HEK293 (cell line): ENCODE results near the gene BIRC6.

Experiments used
- CTCF ChIA-PET: fragments of 350-600 bp; formaldehyde crosslinking; extraction: SDS; loops from one replicate; lab custom pipeline; 2021; ENCODE audit warnings: antibody characterized with exemption; lab: Yijun Ruan, JAX
- POLR2A ChIA-PET: fragments of 300-600 bp; formaldehyde crosslinking; extraction: SDS; loops from one replicate; lab custom pipeline; 2020; ENCODE audit warnings: antibody characterized with exemption, inconsistent platforms; lab: Yijun Ruan, JAX
- H3K27ac ChIP-seq: fragments of 200-500 bp; sonication (Bioruptor generic); 2 replicates; pipeline ENCODE4 v1.5.1; 2014; ENCODE audit warnings: low read depth, low read length, control low read depth, inconsistent platforms; ENCODE audit errors: extremely low read depth
- H3K36me3 ChIP-seq, 2 experiments: fragments of 200-500 bp in 1 of 2; sonication (Bioruptor generic) in 1 of 2; 1 replicate in 1 of 2; 2 replicates in 1 of 2; pipeline ENCODE4 v1.5.1; 2014 to 2017; ENCODE audit warnings: inconsistent platforms in 2 of 2, low read length in 2 of 2; ENCODE audit not compliant: control insufficient read depth in 2 of 2, insufficient read depth in 1 of 2
- H3K4me1 ChIP-seq: fragments of 200-500 bp; sonication (Bioruptor generic); 2 replicates; pipeline ENCODE4 v1.5.1; 2014; ENCODE audit warnings: mild to moderate bottlenecking, low read length, inconsistent platforms; ENCODE audit not compliant: control insufficient read depth, insufficient read depth
- H3K4me3 ChIP-seq: 2 replicates; pipeline ENCODE4 v1.5.1; 2011; ENCODE audit warnings: low read depth, mild to moderate bottlenecking, control low read depth, low read length, moderate library complexity
- H3K9me3 ChIP-seq: fragments of 200-500 bp; sonication (Bioruptor generic); 2 replicates; pipeline ENCODE4 v1.5.1; 2014; ENCODE audit warnings: low read depth, low read length, inconsistent platforms; ENCODE audit not compliant: control insufficient read depth, insufficient read depth
- GFI1B ChIP-seq: fragments of 450-650 bp; formaldehyde crosslinking; IDR thresholded peaks from 2 replicates; pipeline ENCODE4 v1.5.1; 2016; ENCODE audit warnings: missing biosample characterization, missing genetic modification characterization
- GLI4 ChIP-seq: fragments of 450-650 bp; formaldehyde crosslinking; IDR thresholded peaks from 2 replicates; pipeline ENCODE4 v1.5.1; 2016; ENCODE audit warnings: missing biosample characterization, missing genetic modification characterization
- KLF9 ChIP-seq: fragments of 450-650 bp; formaldehyde crosslinking; IDR thresholded peaks from 2 replicates; pipeline ENCODE4 v1.5.1; 2016; ENCODE audit warnings: missing biosample characterization, missing genetic modification characterization, low read depth
- OSR2 ChIP-seq: fragments of 450-650 bp; formaldehyde crosslinking; IDR thresholded peaks from 2 replicates; pipeline ENCODE4 v1.5.1; 2016; ENCODE audit warnings: missing biosample characterization, missing genetic modification characterization
- PRDM1 ChIP-seq: fragments of 450-650 bp; formaldehyde crosslinking; IDR thresholded peaks from 2 replicates; pipeline ENCODE4; 2016; ENCODE audit warnings: missing biosample characterization, missing genetic modification characterization
- SCRT2 ChIP-seq: fragments of 450-650 bp; formaldehyde crosslinking; IDR thresholded peaks from 2 replicates; pipeline ENCODE4 v1.5.1; 2016; ENCODE audit warnings: missing biosample characterization, missing genetic modification characterization
- TRIM28 ChIP-seq: IDR thresholded peaks from 2 replicates; pipeline ENCODE4 v1.6.1; 2011; ENCODE audit warnings: low read length, control low read depth, borderline replicate concordance
- ZBTB1 ChIP-seq: fragments of 450-650 bp; formaldehyde crosslinking; IDR thresholded peaks from 2 replicates; pipeline ENCODE4 v1.5.1; 2016; ENCODE audit warnings: missing biosample characterization, missing genetic modification characterization
- ZBTB7A ChIP-seq: fragments of 450-650 bp; formaldehyde crosslinking; IDR thresholded peaks from 2 replicates; pipeline ENCODE4 v1.5.1; 2016; ENCODE audit warnings: low read depth, missing biosample characterization, missing genetic modification characterization
- ZEB2 ChIP-seq: fragments of 450-650 bp; formaldehyde crosslinking; IDR thresholded peaks from 2 replicates; pipeline ENCODE4 v1.5.1; 2016; ENCODE audit warnings: missing biosample characterization, missing genetic modification characterization
- ZFP3 ChIP-seq: fragments of 450-650 bp; formaldehyde crosslinking; IDR thresholded peaks from 2 replicates; pipeline ENCODE4 v1.5.1; 2016; ENCODE audit warnings: low read depth, missing biosample characterization, missing genetic modification characterization
- ZFP69B ChIP-seq: fragments of 450-650 bp; formaldehyde crosslinking; IDR thresholded peaks from 2 replicates; pipeline ENCODE4 v1.5.1; 2016; ENCODE audit warnings: missing biosample characterization, missing genetic modification characterization
- ZNF10 ChIP-seq: fragments of 450-650 bp; formaldehyde crosslinking; IDR thresholded peaks from 2 replicates; pipeline ENCODE4 v1.5.1; 2017; ENCODE audit warnings: missing biosample characterization, missing genetic modification characterization
- ZNF146 ChIP-seq: fragments of 450-650 bp; formaldehyde crosslinking; IDR thresholded peaks from 2 replicates; pipeline ENCODE4 v1.5.1; 2016; ENCODE audit warnings: missing biosample characterization, missing genetic modification characterization
- ZNF214 ChIP-seq: fragments of 450-650 bp; formaldehyde crosslinking; IDR thresholded peaks from 2 replicates; pipeline ENCODE4 v1.5.1; 2017; ENCODE audit warnings: missing biosample characterization, mild to moderate bottlenecking, missing genetic modification characterization, borderline replicate concordance
- ZNF24 ChIP-seq: fragments of 450-650 bp; formaldehyde crosslinking; IDR thresholded peaks from 2 replicates; pipeline ENCODE4 v1.5.1; 2016; ENCODE audit warnings: missing biosample characterization, missing genetic modification characterization
- ZNF311 ChIP-seq: fragments of 450-650 bp; formaldehyde crosslinking; IDR thresholded peaks from 2 replicates; pipeline ENCODE4 v1.5.1; 2017; ENCODE audit warnings: missing biosample characterization, missing genetic modification characterization, borderline replicate concordance
- ZNF416 ChIP-seq: fragments of 450-650 bp; formaldehyde crosslinking; IDR thresholded peaks from 2 replicates; pipeline ENCODE4 v1.5.1; 2016; ENCODE audit warnings: missing biosample characterization, missing genetic modification characterization
- ZNF529 ChIP-seq: fragments of 450-650 bp; formaldehyde crosslinking; IDR thresholded peaks from 2 replicates; pipeline ENCODE4 v1.5.1; 2017; ENCODE audit warnings: missing genetic modification characterization, missing biosample characterization; ENCODE audit not compliant: insufficient replicate concordance
- ZNF624 ChIP-seq: fragments of 450-650 bp; formaldehyde crosslinking; IDR thresholded peaks from 2 replicates; pipeline ENCODE4 v1.5.1; 2017; ENCODE audit warnings: missing biosample characterization, missing genetic modification characterization
- ZNF776 ChIP-seq: fragments of 450-650 bp; formaldehyde crosslinking; IDR thresholded peaks from 2 replicates; pipeline ENCODE4 v1.5.0; 2017; ENCODE audit warnings: missing biosample characterization, missing genetic modification characterization, borderline replicate concordance
- ZNF843 ChIP-seq: fragments of 450-650 bp; formaldehyde crosslinking; IDR thresholded peaks from 2 replicates; pipeline ENCODE4 v1.5.1; 2016; ENCODE audit warnings: missing biosample characterization, missing genetic modification characterization
- TF ChIP-seq, protein P1 (sequence below): fragments of 450-650 bp; formaldehyde crosslinking; IDR thresholded peaks from 2 replicates; pipeline ENCODE4 v1.5.1; 2016; ENCODE audit warnings: missing biosample characterization, missing genetic modification characterization
- TF ChIP-seq, protein P2 (sequence below): fragments of 450-650 bp; formaldehyde crosslinking; IDR thresholded peaks from 2 replicates; pipeline ENCODE4 v1.5.1; 2016; ENCODE audit warnings: missing biosample characterization, missing genetic modification characterization
- TF ChIP-seq, protein P3 (sequence below): fragments of 450-650 bp; formaldehyde crosslinking; IDR thresholded peaks from 2 replicates; pipeline ENCODE4 v1.5.1; 2016; ENCODE audit warnings: missing biosample characterization, missing genetic modification characterization
- TF ChIP-seq, protein P4 (sequence below): fragments of 450-650 bp; formaldehyde crosslinking; IDR thresholded peaks from 2 replicates; pipeline ENCODE4 v1.5.1; 2016; ENCODE audit warnings: missing biosample characterization, missing genetic modification characterization
- TF ChIP-seq, protein P5 (sequence below): fragments of 450-650 bp; formaldehyde crosslinking; IDR thresholded peaks from 2 replicates; pipeline ENCODE4 v1.5.1; 2017; ENCODE audit warnings: missing biosample characterization, missing genetic modification characterization

Gene BIRC6

DNA sequence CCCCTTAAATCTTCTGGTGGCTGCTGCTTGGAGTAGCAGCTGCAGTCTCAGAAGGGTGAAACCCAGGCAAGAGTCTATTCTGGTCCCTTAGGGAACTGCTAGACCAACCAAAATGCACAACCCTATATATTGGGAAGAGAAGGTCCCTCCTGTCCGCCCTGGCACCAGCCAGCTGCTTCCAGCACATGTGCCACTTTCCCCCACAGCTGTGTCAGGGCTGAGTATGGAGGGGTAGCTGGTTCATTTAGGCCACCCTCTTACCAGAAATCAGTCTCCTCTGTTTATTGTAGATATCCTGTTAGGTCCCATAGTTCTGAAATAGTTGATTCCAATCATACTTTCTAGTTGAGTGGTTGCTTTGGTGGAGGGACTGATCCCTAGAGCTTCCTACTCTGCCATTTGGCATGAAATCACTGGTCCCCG is 68.9 kb downstream of the BIRC6 start (continued):
- TF ChIP-seq KLF9 (no peak), ZEB2 (tag by site-specific recombination) (no peak), ZBTB7A (tag by site-specific recombination) (no peak), ZNF624 (no peak), ZNF529 (tag by site-specific recombination) (no peak), GLI4 (tag by site-specific recombination) (no peak)
- TF ChIP-seq, protein P1, sequence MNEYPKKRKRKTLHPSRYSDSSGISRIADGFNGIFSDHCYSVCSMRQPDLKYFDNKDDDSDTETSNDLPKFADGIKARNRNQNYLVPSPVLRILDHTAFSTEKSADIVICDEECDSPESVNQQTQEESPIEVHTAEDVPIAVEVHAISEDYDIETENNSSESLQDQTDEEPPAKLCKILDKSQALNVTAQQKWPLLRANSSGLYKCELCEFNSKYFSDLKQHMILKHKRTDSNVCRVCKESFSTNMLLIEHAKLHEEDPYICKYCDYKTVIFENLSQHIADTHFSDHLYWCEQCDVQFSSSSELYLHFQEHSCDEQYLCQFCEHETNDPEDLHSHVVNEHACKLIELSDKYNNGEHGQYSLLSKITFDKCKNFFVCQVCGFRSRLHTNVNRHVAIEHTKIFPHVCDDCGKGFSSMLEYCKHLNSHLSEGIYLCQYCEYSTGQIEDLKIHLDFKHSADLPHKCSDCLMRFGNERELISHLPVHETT (tag by site-specific recombination) = no peak
- TF ChIP-seq, protein P2, sequence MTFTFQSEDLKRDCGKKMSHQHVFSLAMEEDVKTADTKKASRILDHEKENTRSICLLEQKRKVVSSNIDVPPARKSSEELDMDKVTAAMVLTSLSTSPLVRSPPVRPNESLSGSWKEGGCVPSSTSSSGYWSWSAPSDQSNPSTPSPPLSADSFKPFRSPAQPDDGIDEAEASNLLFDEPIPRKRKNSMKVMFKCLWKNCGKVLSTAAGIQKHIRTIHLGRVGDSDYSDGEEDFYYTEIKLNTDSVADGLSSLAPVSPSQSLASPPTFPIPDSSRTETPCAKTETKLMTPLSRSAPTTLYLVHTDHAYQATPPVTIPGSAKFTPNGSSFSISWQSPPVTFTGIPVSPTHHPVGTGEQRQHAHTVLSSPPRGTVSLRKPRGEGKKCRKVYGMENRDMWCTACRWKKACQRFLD (tag by site-specific recombination) = no peak

DNA sequence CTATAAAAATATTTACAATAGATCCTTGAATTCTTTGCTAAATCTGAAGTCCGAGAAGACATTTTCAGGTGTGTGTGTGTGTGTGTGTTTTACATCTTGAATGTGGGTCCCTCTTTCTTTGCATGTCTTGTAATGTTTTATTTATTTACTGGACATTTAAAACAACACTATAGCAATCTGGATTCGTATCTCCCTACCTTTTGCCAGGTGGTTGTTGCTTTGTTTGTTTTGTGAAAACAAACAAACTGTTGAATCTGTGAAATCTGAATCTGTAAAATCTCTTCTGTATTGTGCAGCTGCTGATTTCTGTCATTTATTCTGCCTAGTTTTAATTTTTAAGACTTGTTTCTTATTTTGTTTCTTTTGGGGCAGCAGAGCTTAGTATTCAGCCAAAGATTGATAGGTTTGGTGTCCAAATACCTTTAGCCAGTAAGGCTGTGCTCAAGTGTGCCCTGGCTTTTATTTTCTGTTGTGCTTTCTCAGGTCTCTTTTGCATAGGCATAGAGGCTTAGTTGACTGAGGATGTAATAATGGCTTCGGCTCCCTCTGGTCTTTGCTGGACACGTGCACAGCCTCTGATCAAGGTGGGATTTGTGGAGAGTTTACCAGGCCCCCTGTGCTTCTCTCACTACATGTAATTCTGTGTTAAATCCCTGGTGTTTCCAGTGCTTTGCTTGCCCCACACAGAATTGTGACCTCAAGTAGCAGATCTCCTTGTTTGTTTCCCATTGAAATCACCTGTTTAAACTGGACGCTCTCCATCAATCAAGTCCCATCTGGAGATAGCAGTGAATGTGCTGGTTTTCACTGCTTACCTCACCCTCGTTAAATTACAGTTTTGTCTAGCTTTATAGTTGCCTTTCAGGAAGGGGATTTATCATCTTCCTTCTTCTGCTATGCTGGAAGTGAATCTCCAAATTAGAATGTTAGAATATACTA is 71.1 kb downstream of the BIRC6 start:
- Histone ChIP-seq H3K27ac (peak overlapping the region; percentile 69), H3K36me3 (peaks cover 8 to 15% of the 10 kb centered on the region in 2 experiments; a peak in 2 of 3 replicates), H3K4me1 (peaks cover 26% of the 10 kb centered on the region), H3K9me3 (no peaks in the 10 kb centered on the region), H3K4me3 (no peak overlapping the region)
- ChIA-PET POLR2A (no interaction called here), CTCF (interaction anchor here (0.6 to 1.2 kb wide), 2 partner anchors 11 to 51 kb away, joined by 3 read pairs; no protein-coding TSS in a partner anchor)
- TF ChIP-seq, protein P3, sequence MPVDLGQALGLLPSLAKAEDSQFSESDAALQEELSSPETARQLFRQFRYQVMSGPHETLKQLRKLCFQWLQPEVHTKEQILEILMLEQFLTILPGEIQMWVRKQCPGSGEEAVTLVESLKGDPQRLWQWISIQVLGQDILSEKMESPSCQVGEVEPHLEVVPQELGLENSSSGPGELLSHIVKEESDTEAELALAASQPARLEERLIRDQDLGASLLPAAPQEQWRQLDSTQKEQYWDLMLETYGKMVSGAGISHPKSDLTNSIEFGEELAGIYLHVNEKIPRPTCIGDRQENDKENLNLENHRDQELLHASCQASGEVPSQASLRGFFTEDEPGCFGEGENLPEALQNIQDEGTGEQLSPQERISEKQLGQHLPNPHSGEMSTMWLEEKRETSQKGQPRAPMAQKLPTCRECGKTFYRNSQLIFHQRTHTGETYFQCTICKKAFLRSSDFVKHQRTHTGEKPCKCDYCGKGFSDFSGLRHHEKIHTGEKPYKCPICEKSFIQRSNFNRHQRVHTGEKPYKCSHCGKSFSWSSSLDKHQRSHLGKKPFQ (tag by site-specific recombination) = no peak
- no peak for TF ChIP-seq ZNF214
- 0 out of 2 replicates have a peak, but pooled peaks have one; percentile 35 for TF ChIP-seq GFI1B (tag by site-specific recombination)
- TF ChIP-seq OSR2 (tag by site-specific recombination) = peak; percentile 70
- peak; percentile 80 for TF ChIP-seq SCRT2 (tag by site-specific recombination)
- TF ChIP-seq, protein P4, sequence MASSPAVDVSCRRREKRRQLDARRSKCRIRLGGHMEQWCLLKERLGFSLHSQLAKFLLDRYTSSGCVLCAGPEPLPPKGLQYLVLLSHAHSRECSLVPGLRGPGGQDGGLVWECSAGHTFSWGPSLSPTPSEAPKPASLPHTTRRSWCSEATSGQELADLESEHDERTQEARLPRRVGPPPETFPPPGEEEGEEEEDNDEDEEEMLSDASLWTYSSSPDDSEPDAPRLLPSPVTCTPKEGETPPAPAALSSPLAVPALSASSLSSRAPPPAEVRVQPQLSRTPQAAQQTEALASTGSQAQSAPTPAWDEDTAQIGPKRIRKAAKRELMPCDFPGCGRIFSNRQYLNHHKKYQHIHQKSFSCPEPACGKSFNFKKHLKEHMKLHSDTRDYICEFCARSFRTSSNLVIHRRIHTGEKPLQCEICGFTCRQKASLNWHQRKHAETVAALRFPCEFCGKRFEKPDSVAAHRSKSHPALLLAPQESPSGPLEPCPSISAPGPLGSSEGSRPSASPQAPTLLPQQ (tag by site-specific recombination) = peak; percentile 95
- no peak for TF ChIP-seq ZNF776 (tag by site-specific recombination)
- TF ChIP-seq ZNF146 (tag by site-specific recombination) = no peak
- TF ChIP-seq ZNF843 (tag by site-specific recombination) = peak; percentile 85
- TF ChIP-seq, protein P5, sequence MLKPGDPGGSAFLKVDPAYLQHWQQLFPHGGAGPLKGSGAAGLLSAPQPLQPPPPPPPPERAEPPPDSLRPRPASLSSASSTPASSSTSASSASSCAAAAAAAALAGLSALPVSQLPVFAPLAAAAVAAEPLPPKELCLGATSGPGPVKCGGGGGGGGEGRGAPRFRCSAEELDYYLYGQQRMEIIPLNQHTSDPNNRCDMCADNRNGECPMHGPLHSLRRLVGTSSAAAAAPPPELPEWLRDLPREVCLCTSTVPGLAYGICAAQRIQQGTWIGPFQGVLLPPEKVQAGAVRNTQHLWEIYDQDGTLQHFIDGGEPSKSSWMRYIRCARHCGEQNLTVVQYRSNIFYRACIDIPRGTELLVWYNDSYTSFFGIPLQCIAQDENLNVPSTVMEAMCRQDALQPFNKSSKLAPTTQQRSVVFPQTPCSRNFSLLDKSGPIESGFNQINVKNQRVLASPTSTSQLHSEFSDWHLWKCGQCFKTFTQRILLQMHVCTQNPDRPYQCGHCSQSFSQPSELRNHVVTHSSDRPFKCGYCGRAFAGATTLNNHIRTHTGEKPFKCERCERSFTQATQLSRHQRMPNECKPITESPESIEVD (tag by site-specific recombination) = peak; percentile 95
- no peak for TF ChIP-seq ZBTB1 (tag by site-specific recombination)
- no peak for TF ChIP-seq ZNF416
- no peak for TF ChIP-seq ZNF311
- TF ChIP-seq ZFP3 (tag by site-specific recombination) = no peak
- TF ChIP-seq ZNF10 = peak; percentile 72
- peak; percentile 63 for TF ChIP-seq PRDM1 (tag by site-specific recombination)
- TF ChIP-seq TRIM28 = 0 out of 2 replicates have a peak, but pooled peaks have one; percentile 55
- TF ChIP-seq ZFP69B (tag by site-specific recombination) = peak; percentile 91
- TF ChIP-seq ZNF24 (tag by site-specific recombination) = 0 out of 2 replicates have a peak, but pooled peaks have one; percentile 22
